Glutamatergic neuron (in vitro differentiated cells): Measurements from ENCODE around the gene ITPR1. TPM values are rescaled to one million over a fixed set of nuclear protein-coding genes. Genes with fewer than 3 reads are reported as not detected.

Experiments
- DNase-seq: peaks from one replicate; pipeline ENCODE4 v3.0.0; 2022
- H3K27ac Mint-ChIP-seq: one replicate; pipeline ENCODE4 v1.8.0; 2020; ENCODE audit warnings: mild to moderate bottlenecking, mixed read lengths, inconsistent platforms; ENCODE audit not compliant: unreplicated experiment
- H3K27me3 Mint-ChIP-seq: one replicate; pipeline ENCODE4 v1.8.0; 2020; ENCODE audit warnings: mild to moderate bottlenecking, moderate library complexity, mixed read lengths, inconsistent platforms; ENCODE audit not compliant: unreplicated experiment
- H3K36me3 Mint-ChIP-seq: one replicate; pipeline ENCODE4 v1.8.0; 2020; ENCODE audit warnings: mild to moderate bottlenecking, mixed read lengths, inconsistent platforms; ENCODE audit not compliant: unreplicated experiment
- H3K4me1 Mint-ChIP-seq: one replicate; pipeline ENCODE4 v1.8.0; 2020; ENCODE audit warnings: mild to moderate bottlenecking, low read depth, mixed read lengths, inconsistent platforms; ENCODE audit not compliant: unreplicated experiment
- H3K4me3 Mint-ChIP-seq: one replicate; pipeline ENCODE4 v1.8.0; 2020; ENCODE audit warnings: mild to moderate bottlenecking, mixed read lengths, inconsistent platforms; ENCODE audit not compliant: unreplicated experiment
- H3K9me3 Mint-ChIP-seq: one replicate; pipeline ENCODE4 v1.8.0; 2020; ENCODE audit warnings: mild to moderate bottlenecking, moderate library complexity, mixed read lengths, inconsistent platforms; ENCODE audit not compliant: unreplicated experiment
- CTCF ChIP-seq: fragments of 200-600 bp; sonication (generic); IDR thresholded peaks from one replicate; pipeline ENCODE4 v1.5.0; 2021; ENCODE audit not compliant: partially characterized antibody, unreplicated experiment
- total RNA-seq: library from RNA; stranded (reverse); fragmentation: NEBNext Ultra II Directional; extraction: Animal tissue kit (Norgen Biotek cat#: 25700); gene quantifications from one replicate; pipeline ENCODE4 v1.2.1, GENCODE V29; 2021; ENCODE audit not compliant: unreplicated experiment

ITPR1 gene
- total RNA-seq, 1 donor from 2014 or later, result 6.9 TPM

- no peaks in the 10 kb centered on the region for H3K27me3 Mint-ChIP-seq
- no peaks in the 10 kb centered on the region for H3K9me3 Mint-ChIP-seq
- no peak overlapping the region for H3K27ac Mint-ChIP-seq
- no peaks in the 10 kb centered on the region for H3K4me1 Mint-ChIP-seq
- H3K4me3 Mint-ChIP-seq, result no peak overlapping the region
- TF ChIP-seq CTCF, result no peak
- no peak for DNase-seq
- H3K36me3 Mint-ChIP-seq, result no peaks in the 10 kb centered on the region
Observed at GRCh38 chr3:4627651-4628375, 134.7 kb downstream of the ITPR1 start.

- Mint-ChIP-seq H3K4me3 (no peak overlapping the region), H3K36me3 (no peaks in the 10 kb centered on the region), H3K27me3 (no peaks in the 10 kb centered on the region), H3K27ac (no peak overlapping the region), H3K4me1 (no peaks in the 10 kb centered on the region), H3K9me3 (no peaks in the 10 kb centered on the region)
- no peak for TF ChIP-seq CTCF
- no peak for DNase-seq
Observed at GRCh38 chr3:4629095-4630007, 136.2 kb downstream of the ITPR1 start.

GRCh38 chr3:4633078-4634004, 140.2 kb downstream of the ITPR1 start:
- H3K4me1 Mint-ChIP-seq, result no peaks in the 10 kb centered on the region
- peak; percentile 75 for TF ChIP-seq CTCF
- H3K27me3 Mint-ChIP-seq, result no peaks in the 10 kb centered on the region
- H3K4me3 Mint-ChIP-seq, result no peak overlapping the region
- no peaks in the 10 kb centered on the region for H3K9me3 Mint-ChIP-seq
- H3K27ac Mint-ChIP-seq, result no peak overlapping the region
- no peak for DNase-seq
- no peaks in the 10 kb centered on the region for H3K36me3 Mint-ChIP-seq

- no peaks in the 10 kb centered on the region for H3K36me3 Mint-ChIP-seq
- no peak for TF ChIP-seq CTCF
Observed at GRCh38 chr3:4634894-4635293, 141.7 kb downstream of the ITPR1 start.

More at GRCh38 chr3:4634894-4635293, 141.7 kb downstream of the ITPR1 start:
- H3K4me1 Mint-ChIP-seq, result no peaks in the 10 kb centered on the region
- H3K27me3 Mint-ChIP-seq, result no peaks in the 10 kb centered on the region
- H3K27ac Mint-ChIP-seq, result no peak overlapping the region
- no peak overlapping the region for H3K4me3 Mint-ChIP-seq
- no peaks in the 10 kb centered on the region for H3K9me3 Mint-ChIP-seq
- DNase-seq, result no peak
